ENCODE data around the gene RABGAP1L.

GRCh38 chr1:174324493-174324892, 165.2 kb downstream of the RABGAP1L start:
- TF ChIP-seq, protein P1, sequence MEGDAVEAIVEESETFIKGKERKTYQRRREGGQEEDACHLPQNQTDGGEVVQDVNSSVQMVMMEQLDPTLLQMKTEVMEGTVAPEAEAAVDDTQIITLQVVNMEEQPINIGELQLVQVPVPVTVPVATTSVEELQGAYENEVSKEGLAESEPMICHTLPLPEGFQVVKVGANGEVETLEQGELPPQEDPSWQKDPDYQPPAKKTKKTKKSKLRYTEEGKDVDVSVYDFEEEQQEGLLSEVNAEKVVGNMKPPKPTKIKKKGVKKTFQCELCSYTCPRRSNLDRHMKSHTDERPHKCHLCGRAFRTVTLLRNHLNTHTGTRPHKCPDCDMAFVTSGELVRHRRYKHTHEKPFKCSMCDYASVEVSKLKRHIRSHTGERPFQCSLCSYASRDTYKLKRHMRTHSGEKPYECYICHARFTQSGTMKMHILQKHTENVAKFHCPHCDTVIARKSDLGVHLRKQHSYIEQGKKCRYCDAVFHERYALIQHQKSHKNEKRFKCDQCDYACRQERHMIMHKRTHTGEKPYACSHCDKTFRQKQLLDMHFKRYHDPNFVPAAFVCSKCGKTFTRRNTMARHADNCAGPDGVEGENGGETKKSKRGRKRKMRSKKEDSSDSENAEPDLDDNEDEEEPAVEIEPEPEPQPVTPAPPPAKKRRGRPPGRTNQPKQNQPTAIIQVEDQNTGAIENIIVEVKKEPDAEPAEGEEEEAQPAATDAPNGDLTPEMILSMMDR (IDR thresholded peaks at IDR 0.05) = no peak
- no peak for TF ChIP-seq POLR2A (IDR thresholded peaks at IDR 0.05)

All from thyroid gland (tissue), 4 donors.